HEK293T (cell line): Measurements from ENCODE around the gene ACBD4.

ENCODE experiments used
- BHLHE40 ChIP-seq: fragments of 450-650 bp; IDR thresholded peaks from 2 replicates; pipeline ENCODE4 v1.6.1; 2016; ENCODE audit warnings: mild to moderate bottlenecking, moderate library complexity, borderline replicate concordance
- ELF4 ChIP-seq: fragments of 450-650 bp; IDR thresholded peaks from 2 replicates; pipeline ENCODE4 v1.6.1; 2017; ENCODE audit warnings: antibody characterized with exemption
- FOXK2 ChIP-seq: fragments of 450-650 bp; IDR thresholded peaks from 2 replicates; pipeline ENCODE4 v1.6.1; 2016; ENCODE audit warnings: mild to moderate bottlenecking
- L3MBTL2 ChIP-seq: fragments of 450-650 bp; conservative IDR thresholded peaks from 2 replicates; pipeline ENCODE4 v1.6.1; 2016; ENCODE audit warnings: mild to moderate bottlenecking
- LEF1 ChIP-seq: fragments of 450-650 bp; IDR thresholded peaks from 2 replicates; pipeline ENCODE4 v1.6.1; 2017; ENCODE audit warnings: mild to moderate bottlenecking, borderline replicate concordance
- SP1 ChIP-seq: fragments of 450-650 bp; IDR thresholded peaks from 2 replicates; pipeline ENCODE4 v1.6.1; 2017
- TARDBP ChIP-seq: fragments of 450-650 bp; IDR thresholded peaks from 2 replicates; pipeline ENCODE4 v1.6.1; 2016

GRCh38 chr17:45160447-45161287 lies 25.2 kb downstream of the ACBD4 start:
- TF ChIP-seq ELF4 (no peak), SP1 (no peak), L3MBTL2 (peak; percentile 46), BHLHE40 (no peak), LEF1 (no peak), TARDBP (no peak), FOXK2 (no peak)
